SJSA1 (cell line): ENCODE data around the gene GOLGA6D. TPM values are rescaled to one million over a fixed set of nuclear protein-coding genes. Genes with fewer than 3 reads are reported as not detected.
"Not testable (repeated sequence)": the region's sequence is repeated elsewhere in the genome, so short reads cannot be mapped to it uniquely, and the experiment has no call there.

ENCODE experiments used
- DNase-seq, 2 experiments: peaks; one replicate each; pipeline ENCODE4 v3.0.0-alpha.2; 2015 to 2020; ENCODE audit warnings: low spot score in 2 of 2, low read depth in 1 of 2
- H3K27ac ChIP-seq: fragments of 250-450 bp; sonication (Bioruptor Pico); 2 replicates; pipeline ENCODE4 v1.5.1; 2020; ENCODE audit warnings: mild to moderate bottlenecking, moderate library complexity
- H3K27me3 ChIP-seq: fragments of 250-450 bp; sonication (Bioruptor Pico); replicated peaks from 2 replicates; pipeline ENCODE4 v1.5.1; 2020; ENCODE audit warnings: mild to moderate bottlenecking, moderate library complexity
- H3K36me3 ChIP-seq: fragments of 250-450 bp; sonication (Bioruptor Pico); 2 replicates; pipeline ENCODE4 v1.5.1; 2020; ENCODE audit warnings: mild to moderate bottlenecking
- H3K4me1 ChIP-seq: fragments of 250-450 bp; sonication (Bioruptor Pico); replicated peaks from 2 replicates; pipeline ENCODE4 v1.6.1; 2021; ENCODE audit warnings: mild to moderate bottlenecking
- H3K4me3 ChIP-seq: fragments of 250-450 bp; sonication (Bioruptor Pico); 2 replicates; pipeline ENCODE4 v1.5.1; 2020; ENCODE audit warnings: mild to moderate bottlenecking
- H3K9me3 ChIP-seq: fragments of 250-450 bp; sonication (Bioruptor Pico); replicated peaks from 2 replicates; pipeline ENCODE4 v1.5.1; 2020; ENCODE audit warnings: mild to moderate bottlenecking
- total RNA-seq: library from RNA; depleted of rRNA; stranded (reverse); fragments of >200 nt; shearing (Covaris generic); gene quantifications from 2 replicates; pipeline ENCODE4 v1.2.3, GENCODE V29; 2014

The GOLGA6D gene
- total RNA-seq, 1 experiment from 2014 or later: not detected

DNA sequence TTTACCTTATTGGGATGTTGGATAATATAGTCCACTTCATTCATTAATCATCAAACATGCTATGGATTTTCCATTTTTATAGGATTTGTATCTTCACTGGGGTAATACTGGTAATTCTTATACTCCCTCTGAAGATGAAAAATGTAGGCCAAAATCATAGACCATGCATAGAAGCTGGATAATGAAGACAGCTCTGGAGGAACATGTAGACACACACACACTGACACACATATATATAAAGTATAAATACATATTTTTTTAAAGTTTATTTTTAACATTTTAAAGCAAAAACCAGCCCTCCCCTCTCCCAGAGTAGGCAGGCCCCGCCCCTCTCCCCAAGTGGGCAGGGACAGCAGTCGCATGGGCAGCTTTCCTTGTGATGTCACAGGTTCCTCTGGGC lies 24.6 kb upstream of the GOLGA6D start, which contains the start of gene GOLGA6C:
GOLGA6C (plus strand) TSS at position 301 of the 400 bp plus-strand sequence. CDS start 265 bp downstream, outside the sequence.
- H3K4me3 ChIP-seq, DNase-seq, H3K36me3 ChIP-seq, H3K27me3 ChIP-seq, H3K9me3 ChIP-seq, H3K27ac ChIP-seq, H3K4me1 ChIP-seq: not testable (repeated sequence)

DNA sequence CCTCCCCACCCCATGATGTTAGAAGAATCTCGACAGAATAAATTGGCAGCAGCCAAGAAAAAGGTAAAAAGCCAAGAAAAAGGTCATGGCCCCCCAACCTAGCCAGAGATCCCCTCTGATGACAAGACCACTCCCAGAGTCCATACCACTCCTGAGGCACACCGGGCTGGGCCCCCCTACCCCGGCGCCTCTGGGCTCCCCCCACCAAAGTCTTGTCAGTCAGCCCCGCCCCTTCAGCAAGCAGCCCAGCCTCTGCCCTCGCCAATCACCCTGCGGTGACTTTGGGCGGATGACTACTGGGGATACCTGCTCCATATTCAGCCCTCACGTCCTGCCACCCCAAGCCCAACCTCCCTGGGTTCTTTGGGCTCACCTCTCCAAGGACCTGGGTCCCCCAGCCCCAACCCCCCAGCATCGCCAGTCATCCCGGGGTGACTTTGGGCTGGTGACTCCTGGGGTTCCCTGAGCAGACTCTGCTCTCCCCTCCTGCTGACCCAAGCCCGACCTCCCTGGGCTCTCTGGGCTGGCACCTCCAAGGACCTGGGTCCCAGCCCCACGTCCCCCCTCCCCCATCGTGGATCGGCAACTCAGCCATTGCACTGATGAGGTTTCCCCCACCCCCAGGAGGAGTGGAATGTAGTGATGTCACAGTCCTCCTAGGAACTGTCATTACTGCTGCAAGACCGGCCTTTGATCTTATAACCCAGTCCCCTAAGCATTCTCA lies 23.9 kb upstream of the GOLGA6D start:
- H3K4me1 ChIP-seq, H3K27me3 ChIP-seq, H3K4me3 ChIP-seq, H3K27ac ChIP-seq, DNase-seq, H3K9me3 ChIP-seq, H3K36me3 ChIP-seq: not testable (repeated sequence)

DNA sequence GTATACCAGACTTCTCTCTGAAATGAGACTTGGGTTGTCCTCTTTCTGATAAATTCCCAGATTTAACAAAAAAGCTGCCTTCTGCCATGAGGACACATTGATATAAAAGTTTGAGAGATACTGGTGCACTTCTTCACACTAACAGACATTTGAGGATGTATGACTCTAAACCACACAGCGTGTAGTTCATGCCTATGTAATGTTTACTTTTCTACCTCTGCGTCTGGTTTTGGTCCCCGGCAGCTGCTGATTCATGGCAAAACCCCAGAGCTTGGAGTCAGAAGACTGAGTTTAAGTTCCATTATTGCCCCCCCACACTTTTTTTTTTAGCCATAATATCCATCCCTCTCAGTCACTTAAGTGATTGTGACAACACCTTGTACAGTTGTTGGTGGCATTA lies 22.8 kb upstream of the GOLGA6D start:
- DNase-seq, H3K9me3 ChIP-seq, H3K4me1 ChIP-seq, H3K27me3 ChIP-seq, H3K4me3 ChIP-seq, H3K27ac ChIP-seq, H3K36me3 ChIP-seq: not testable (repeated sequence)

DNA sequence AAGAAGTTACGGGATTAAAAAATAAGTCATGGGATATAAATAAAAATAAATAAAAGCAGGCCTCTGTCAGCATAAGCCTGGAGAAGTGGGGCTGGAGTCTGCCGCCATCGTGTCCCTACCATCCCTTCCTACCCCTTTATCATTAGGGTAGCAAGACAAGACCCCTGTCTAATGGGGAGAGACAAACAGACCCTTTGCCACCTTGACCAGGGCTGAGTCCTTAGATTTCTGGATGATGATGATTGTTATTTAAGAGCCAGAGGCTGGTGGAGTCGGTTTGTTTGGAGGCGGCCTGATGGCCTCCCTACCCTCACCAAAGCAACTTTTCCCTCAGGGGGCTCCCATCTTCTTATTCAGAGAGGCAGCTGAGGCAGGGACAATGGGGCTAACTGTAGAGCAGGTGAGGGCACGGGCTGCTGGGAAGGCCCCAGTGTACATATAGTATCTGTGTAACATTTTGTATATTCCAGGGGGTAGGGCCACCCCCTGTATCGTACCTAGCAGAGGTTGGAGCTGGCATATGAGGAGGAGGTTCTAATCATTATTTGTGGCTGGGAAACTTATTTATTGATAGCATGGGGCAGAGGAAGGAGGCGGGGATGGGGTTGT lies 8.8 kb upstream of the GOLGA6D start:
- not testable (repeated sequence) for H3K36me3 ChIP-seq, H3K4me1 ChIP-seq, H3K27me3 ChIP-seq, DNase-seq, H3K4me3 ChIP-seq, H3K9me3 ChIP-seq, H3K27ac ChIP-seq

DNA sequence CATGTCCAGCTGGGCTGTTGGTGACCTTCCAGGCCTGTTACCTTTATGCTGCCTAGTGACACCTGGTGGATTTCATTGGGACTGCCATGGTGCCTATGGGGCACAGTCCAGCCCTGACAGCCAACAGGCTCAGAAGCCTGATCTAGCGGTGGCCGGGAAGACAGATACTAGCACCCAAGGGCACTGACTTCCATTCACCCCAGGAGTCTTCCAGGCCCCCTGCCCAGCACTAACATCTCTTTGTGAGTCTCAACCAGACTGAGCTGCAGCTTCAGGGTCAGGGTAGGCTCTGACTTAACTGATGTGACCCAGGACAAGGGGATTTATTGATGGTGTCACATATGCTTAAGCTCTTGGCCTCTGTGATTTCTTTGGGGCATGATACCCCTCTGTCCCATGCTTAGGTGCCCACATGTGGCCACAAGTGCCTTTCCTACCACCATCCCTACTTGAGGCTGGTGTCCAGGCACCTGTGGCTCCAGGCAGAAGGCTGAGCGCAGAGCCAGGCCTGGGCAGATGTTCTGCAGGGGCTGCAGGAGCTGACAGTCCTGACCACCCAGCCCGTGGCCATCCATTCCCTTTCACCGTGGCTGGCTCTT lies 8.0 kb upstream of the GOLGA6D start:
- H3K27ac ChIP-seq, H3K9me3 ChIP-seq, H3K4me3 ChIP-seq, H3K36me3 ChIP-seq, H3K27me3 ChIP-seq, H3K4me1 ChIP-seq: not testable (repeated sequence)
- peak; percentile 40 to 86 for DNase-seq

DNA sequence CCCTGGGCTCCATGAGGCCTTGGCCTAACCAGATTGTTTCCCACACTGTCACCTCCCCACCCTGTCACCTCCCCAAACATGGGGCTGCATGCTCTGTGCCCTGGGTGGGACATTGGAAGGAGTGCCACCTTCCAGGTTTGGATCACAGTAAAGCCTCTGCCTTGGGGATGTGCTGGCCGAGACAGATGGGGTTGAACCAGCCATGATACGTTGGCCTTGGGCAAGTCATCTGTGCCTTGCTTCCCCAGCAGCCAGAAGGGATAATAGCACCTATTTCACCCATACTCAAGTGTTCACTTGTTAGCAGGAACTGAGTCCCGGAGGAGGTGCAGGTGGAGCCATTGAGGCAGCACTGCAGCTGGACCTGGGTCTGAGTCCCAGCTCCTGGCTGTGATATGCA lies 7.0 kb upstream of the GOLGA6D start:
- not testable (repeated sequence) for H3K27ac ChIP-seq, H3K4me1 ChIP-seq, H3K36me3 ChIP-seq, H3K27me3 ChIP-seq, H3K9me3 ChIP-seq, H3K4me3 ChIP-seq
- DNase-seq: peak; percentile 0 to 43

DNA sequence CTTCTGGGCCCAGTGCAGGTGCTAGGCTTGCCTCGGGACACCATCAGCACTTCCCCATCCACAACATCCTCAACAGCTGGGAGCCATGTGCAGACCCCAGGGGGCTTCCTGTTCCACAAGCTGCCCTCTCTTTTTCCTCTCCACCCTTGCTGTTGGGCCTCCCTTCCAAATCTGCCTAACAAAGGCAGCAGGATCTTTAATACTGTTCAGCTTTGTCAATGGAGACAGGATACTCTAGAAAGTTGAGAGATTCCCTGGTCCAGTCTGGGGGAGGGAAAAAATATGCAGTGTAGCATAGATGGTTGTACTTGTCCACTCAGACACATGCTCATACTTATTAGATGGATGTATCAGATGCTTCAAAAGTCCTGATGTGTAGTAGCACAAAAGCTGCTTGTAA lies 4.1 kb upstream of the GOLGA6D start:
- H3K27ac ChIP-seq, H3K4me3 ChIP-seq, H3K9me3 ChIP-seq, H3K36me3 ChIP-seq, H3K4me1 ChIP-seq, H3K27me3 ChIP-seq: not testable (repeated sequence)
- peak in 1 of 2 experiments; percentile 14 for DNase-seq

DNA sequence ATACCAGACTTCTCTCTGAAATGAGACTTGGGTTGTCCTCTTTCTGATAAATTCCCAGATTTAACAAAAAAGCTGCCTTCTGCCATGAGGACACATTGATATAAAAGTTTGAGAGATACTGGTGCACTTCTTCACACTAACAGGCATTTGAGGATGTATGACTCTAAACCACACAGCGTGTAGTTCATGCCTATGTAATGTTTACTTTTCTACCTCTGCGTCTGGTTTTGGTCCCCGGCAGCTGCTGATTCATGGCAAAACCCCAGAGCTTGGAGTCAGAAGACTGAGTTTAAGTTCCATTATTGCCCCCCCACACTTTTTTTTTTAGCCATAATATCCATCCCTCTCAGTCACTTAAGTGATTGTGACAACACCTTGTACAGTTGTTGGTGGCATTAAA lies 1.5 kb downstream of the GOLGA6D start:
- not testable (repeated sequence) for H3K9me3 ChIP-seq, H3K36me3 ChIP-seq, H3K4me3 ChIP-seq, H3K4me1 ChIP-seq, H3K27me3 ChIP-seq, DNase-seq, H3K27ac ChIP-seq

DNA sequence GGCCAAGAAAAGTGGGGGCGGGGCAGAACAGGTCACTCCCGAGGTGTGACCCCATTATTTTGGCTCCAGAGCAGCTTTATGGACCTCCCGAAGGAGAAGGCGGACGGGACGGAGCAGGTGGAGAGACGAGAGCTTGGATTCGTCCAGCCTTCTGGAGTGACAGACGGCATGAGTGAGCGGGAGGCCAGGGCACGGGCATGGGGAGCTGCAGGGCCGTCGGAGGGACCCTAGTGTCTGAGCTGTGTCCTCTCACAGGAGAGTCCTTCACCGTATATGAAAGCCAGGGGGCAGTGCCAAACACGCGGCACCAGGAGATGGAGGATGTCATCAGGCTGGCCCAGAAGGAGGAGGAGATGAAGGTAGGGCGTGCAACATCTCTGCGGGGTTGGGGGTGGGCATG lies 11.0 kb downstream of the GOLGA6D start:
- not testable (repeated sequence) for H3K4me3 ChIP-seq, H3K27ac ChIP-seq, H3K4me1 ChIP-seq, H3K9me3 ChIP-seq, DNase-seq, H3K36me3 ChIP-seq, H3K27me3 ChIP-seq

DNA sequence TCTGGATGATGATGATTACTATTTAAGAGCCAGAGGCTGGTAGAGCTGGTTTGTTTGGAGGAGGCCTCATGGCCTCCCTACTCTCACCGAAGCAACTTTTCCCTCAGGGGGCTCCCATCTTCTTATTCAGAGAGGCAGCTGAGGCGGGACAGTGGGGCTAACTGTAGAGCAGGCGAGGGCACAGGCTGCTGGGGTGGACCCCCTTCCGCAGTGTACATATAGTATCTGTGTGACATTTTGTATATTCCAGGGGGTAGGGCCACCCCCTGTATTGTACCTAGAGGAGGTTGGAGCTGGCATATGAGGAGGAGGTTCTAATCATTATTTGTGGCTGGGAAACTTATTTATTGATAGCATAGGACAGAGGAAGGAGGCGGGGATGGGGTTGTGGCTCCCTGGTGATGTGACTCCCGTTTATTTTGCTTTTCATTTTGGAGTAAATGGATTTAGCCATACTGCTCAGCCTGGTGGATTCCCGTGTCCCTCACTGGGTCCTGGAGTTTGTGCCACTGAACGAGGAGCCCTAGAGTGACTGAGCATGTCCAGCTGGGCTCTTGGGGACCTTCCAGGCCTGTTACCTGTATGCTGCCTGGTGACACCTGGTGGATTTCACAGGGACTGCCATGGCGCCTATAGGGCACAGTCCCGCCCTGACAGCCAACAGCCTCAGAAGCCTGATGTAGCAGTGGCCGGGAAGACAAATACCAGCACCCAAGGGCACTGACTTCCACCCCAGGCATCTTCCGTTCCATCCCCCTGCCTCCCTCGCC lies 16.1 kb downstream of the GOLGA6D start:
- not testable (repeated sequence) for H3K27ac ChIP-seq, H3K36me3 ChIP-seq, H3K27me3 ChIP-seq

DNA sequence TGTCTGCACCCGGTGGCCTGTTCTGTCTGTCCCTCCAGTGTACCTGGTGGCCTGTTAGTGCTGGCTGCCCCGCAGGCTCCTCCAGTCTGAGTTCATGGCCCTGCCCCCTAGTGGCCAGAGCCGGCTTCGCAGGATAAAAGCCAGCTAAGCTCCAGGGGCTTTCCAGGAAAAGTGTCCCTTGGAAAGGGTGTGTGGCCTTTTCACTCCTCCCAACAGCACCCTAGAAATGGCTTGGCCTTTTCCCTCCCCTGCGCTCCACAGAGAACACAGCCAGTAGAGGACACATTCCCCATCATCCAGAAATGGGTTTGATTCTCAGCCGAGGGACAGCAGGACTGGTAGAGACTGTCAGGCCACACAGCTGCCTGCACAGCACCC lies 16.7 kb downstream of the GOLGA6D start:
- not testable (repeated sequence) for H3K4me1 ChIP-seq, H3K9me3 ChIP-seq, DNase-seq, H3K27ac ChIP-seq, H3K4me3 ChIP-seq, H3K36me3 ChIP-seq, H3K27me3 ChIP-seq

More for the DNA sequence above, 16.1 kb downstream of the GOLGA6D start:
- H3K4me3 ChIP-seq, H3K4me1 ChIP-seq, H3K9me3 ChIP-seq, DNase-seq: not testable (repeated sequence)

DNA sequence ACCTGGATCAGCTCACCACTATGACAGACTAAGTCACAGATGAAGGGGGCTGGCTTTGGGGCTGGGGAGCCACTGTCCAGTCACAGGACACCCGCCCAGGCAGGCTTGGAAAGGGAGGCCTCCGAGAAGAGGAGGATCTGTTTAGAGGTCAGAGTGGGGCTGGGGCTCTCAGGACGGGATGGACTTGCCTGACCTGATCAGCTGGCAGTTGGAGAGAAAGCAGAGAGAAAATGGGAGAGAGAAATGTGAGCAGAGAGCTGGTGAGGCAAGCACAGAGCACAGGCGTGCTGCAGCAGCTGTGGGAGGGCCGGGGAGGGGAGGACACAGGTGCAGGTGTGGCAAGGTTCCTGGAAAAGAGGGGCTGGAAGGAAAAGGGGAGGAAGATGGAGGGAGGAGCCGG lies 17.4 kb downstream of the GOLGA6D start:
- not testable (repeated sequence) for H3K27ac ChIP-seq, DNase-seq, H3K4me3 ChIP-seq, H3K4me1 ChIP-seq, H3K36me3 ChIP-seq, H3K9me3 ChIP-seq
- H3K27me3 ChIP-seq: peaks cover 11% of the 10 kb centered on the region; the same call in 1 of the 2 replicates

DNA sequence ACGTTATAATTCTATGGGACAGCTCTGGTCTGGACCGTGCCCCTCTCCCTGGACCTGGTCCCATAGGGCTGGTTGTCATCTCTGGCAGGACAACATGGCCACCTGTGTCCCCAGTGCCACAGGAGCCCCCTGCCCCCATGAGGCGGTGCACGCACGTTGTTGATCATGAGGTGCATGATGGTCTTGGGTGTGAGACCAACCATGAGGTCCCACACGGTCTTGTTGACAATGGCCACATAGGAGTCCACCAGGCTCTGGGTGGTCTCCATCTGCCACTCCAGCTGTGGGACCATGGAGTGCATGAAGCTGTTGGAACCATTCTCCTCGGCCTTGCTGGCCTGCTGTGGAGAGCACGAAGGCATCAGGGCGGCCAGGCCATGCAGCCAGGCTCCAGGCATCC lies 19.7 kb downstream of the GOLGA6D start:
- H3K9me3 ChIP-seq: no peaks in the 10 kb centered on the region
- H3K27me3 ChIP-seq: peaks cover 19% of the 10 kb centered on the region; the same call in 1 of the 2 replicates
- H3K4me3 ChIP-seq: no peak overlapping the region
- H3K27ac ChIP-seq: no peak overlapping the region
- H3K4me1 ChIP-seq: no peaks in the 10 kb centered on the region
- H3K36me3 ChIP-seq: no peaks in the 10 kb centered on the region
- DNase-seq: no peak

DNA sequence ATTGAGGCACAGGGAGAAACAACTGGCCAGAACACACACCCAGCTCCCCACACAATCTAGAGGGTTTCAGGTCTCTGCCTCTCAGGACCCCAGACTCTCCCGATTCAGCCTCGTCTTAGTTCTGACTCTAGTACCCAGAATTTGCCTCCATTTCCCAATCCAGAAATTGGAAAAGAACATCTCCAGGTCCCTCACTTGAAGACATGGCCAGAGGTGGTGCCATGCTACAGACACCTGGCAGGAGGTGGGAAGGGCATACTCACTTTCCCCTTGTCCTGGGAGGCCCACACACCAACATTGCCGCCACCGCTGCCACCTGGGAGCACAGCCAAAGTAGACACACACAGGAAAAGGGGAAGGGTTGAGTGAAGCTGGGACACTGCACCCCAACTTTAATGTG lies 20.1 kb downstream of the GOLGA6D start:
- H3K27ac ChIP-seq, DNase-seq, H3K9me3 ChIP-seq, H3K4me3 ChIP-seq, H3K36me3 ChIP-seq, H3K4me1 ChIP-seq: not testable (repeated sequence)
- peaks cover 22% of the 10 kb centered on the region for H3K27me3 ChIP-seq
